SU-DHL-6 (cell line): ENCODE measurements around the gene SCTR.

Experiments used
- CTCF ChIP-seq: fragments of 200-600 bp; sonication (generic); IDR thresholded peaks from one replicate; pipeline ENCODE4 v1.5.1; 2017; ENCODE audit warnings: antibody characterized with exemption, mild to moderate bottlenecking, low read length, moderate library complexity; ENCODE audit not compliant: insufficient read depth, poor library complexity, severe bottlenecking
- EZH2phosphoT487 ChIP-seq: fragments of 200-600 bp; sonication (generic), shearing (Covaris generic); conservative IDR thresholded peaks from 2 replicates; pipeline ENCODE4 v1.6.1; 2018; ENCODE audit warnings: mild to moderate bottlenecking, antibody characterized with exemption, low read length, moderate library complexity, mixed read lengths

DNA sequence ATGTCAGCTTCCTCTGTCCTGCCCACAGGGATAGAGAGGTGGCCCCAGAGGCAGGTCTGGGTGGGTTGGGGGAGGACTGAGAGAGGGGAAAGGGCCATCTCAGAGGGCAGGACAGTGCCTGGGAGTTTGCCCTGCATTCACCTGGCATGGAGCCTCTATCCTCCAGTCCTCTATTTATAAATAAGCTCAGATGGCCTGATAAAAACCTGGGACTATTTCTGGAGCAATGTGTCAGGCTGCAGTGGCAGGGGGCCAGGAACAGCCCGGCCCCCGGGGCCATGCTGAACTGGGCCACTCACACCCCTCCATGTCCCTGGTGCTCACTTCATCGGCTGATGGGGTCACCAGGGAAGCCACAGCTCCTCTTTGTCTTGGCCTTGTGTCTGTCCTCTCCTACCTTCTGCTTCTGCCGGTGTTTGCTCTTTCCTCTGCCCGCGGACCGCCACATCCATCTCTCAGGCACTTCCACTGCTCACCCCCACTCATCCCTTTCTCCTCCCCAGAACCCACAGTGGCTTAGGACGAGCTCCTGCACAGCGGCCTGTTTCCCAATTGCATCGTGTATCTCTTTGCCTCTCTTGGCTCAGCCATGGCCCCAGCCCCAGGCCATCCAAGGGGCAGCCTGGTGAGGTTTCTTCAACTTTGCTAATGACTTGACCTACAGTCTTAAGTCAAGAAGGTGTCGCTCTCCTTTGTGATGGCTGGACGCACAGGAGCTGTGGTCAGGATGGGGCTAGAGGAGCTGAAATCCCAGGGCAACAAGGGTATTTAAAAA, 38.8 kb downstream of the SCTR start:
- TF ChIP-seq CTCF (no peak), EZH2phosphoT487 (no peak)
